ENCODE results near the gene NR3C1.

NR3C1 gene

DNA sequence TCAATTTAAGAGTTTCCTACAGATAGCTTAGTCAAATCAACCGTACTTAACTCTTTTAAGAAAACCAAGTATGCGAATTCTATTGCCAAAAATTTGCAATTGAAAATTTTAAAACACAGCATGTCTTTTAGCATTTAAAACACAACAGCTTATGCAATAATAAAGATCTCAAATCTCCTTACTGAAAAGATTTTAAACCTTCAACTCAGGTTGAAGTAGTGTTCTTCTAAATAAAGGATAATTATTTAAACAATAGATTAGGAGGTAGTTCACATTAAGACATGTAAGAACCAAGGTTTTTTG lies 5.5 kb downstream of the NR3C1 start:
- DNase-seq (ENCODE audit: low read depth), result no peak

DNA sequence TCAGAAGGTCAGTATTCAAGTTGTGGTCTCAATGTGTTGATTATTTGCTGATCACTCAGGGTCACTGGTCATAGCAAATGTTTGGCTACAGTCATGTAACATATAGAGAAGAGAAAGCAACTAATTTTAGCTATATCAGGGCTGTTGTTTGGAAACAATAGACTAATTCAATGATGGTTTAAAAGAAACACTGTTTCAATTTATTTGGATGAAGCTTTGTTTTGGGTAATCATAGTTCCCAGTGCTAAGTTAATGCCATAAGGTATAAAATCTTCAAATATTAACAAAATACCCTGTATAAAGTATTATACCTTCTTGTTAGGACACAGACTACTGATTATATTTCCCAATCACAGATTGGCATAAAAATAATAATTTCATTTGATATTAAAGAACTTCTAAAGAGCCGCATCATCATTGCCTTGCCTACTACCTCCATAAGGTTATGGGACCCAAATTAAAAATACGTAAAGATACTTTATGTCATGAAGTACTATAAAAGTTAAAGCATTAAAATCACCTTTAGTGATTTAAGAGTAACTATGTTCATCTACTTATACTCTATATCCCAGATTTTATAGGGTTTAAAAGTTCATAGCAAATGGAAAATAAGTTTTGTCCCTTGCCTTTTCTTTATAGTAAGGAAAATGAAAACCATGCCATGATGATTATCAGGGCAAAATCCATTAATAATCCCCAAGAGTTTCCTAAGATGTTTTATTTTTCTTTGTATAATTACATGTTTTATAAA lies 6.0 kb downstream of the NR3C1 start:
- no peak for DNase-seq (ENCODE audit: low read depth)

DNA sequence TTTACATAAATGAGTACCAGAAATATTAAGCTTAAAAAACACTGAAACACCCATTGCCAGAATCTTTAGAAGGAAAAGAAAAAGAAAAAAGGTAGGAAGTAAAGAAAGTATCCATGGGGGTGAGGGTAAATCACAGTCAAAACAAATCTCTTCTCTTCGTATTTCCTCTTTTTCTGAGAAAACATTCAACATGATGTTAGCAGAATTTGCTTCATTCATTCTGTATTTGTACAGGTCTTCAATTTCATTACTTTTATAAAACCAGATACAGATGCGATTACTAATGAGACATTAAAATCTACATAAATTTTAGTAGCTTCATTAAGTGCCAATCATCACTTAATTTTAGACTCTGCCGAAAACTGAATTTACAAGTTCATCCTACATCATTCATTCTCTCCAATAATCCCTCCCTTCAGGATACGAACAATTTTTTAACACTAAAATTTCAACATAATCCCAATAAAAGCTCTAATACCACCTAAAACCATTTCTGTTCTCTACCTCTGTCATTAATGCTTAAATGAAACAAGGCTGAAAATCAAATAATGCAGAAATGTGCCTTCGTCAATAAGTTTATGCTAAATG lies 7.0 kb downstream of the NR3C1 start:
- no peak for DNase-seq (ENCODE audit: low read depth)

DNA sequence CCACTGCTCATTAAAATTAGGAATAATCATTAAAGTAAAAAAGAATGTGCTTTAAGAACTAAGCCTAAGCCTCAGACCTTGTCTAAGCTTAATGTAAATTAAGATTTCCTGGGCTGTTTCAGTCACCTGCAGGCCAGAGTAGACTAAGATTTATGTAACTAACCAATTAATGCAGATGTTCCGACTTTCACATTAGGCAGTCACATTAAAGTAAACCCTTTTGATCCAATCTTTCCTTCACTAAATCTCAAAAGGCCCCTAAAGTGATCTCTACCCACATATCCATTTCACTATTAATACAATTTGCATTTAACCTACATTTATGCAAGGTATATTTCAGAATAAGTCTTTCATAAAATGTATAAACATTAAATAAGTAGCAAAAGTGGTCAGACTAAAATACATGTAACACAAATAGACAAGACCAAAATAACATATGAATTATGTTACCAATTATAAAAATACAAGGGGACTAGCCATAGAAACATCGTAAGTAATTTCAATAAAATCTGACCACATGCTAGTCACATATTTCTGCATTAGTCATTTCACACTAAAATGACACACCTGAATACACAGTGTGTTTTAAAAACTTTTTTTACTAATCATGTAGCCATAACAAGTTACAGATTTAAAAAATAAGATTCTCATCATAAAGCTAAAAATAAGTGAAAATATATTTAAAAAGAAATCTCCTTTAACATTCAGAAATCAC lies 7.7 kb downstream of the NR3C1 start:
- DNase-seq (ENCODE audit: low read depth), result no peak

DNA sequence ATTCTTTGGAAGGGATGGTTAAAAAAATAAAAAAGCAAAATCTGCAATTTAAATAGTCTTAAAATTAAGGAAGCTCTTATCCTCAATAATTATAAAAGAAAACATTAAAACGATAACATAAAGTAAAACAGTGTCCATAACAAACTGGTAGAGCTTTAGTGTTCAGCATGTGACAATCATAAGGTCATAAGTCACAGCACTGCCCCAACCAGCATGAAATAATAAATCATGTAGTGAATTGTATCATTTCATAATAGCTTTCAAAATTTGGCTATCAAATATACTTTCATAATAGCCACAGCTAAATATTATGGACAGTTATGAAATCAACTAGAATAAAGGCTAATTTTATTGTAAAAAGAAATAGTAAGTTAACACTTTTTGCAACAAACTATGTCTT lies 10.0 kb downstream of the NR3C1 start:
- no peak for DNase-seq (ENCODE audit: low read depth)

DNA sequence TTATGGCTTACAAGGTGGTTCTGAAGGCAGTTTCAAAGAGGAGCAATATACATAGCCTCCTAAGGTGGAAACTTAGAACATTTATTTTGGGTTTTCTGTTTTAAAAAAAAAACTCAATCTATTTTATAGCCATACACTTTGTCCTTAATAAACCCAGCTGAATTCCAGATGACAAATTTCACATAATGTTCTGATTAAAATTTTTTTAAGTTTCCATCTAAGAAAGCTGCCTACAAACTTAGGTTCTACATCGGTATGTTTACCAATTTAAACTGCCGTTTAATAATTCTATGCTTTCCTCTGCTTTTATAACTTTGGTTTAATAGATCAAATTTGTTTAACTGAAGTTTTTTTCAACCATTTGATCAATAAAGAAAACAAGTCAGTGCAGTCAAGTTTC lies 12.5 kb downstream of the NR3C1 start:
- DNase-seq (ENCODE audit: low read depth), result no peak

DNA sequence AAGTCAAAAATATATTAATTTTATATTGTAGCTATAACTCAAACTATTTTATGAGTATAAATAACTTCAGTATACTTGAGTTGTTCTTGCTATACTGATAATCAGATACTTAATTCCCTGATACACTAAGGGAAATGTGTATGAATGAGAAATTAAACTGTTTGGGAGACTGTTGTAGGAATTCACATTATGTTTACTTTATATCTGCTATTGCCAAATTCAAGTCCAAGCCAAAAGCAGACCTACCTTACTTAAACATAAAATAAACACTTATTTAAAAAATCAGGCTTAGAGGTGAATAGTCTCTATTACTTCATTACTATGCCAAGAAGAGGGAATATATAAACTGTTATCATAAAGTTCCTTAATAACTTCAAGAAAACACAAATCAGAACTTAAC lies 13.2 kb downstream of the NR3C1 start:
- no peak for DNase-seq (ENCODE audit: low read depth)

DNA sequence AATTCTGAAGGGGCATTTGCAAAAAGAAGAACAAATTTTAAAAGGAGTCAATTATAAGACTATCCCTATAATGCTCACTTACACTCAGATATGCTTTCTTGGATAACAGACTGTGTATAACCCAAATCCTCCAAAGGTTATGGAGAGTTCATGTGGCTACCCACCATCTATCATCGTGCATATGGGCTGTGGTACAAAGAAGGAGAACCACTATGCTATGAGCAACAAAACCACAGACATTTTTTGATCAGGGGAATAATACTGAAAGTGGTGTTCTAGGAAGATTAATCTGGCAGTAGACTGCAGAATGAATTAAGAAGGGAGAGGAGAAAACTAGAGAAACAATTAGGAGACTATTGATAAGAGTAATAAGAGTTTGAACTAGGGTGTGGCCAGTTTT lies 16.8 kb downstream of the NR3C1 start:
- DNase-seq (ENCODE audit: low read depth), result no peak

DNA sequence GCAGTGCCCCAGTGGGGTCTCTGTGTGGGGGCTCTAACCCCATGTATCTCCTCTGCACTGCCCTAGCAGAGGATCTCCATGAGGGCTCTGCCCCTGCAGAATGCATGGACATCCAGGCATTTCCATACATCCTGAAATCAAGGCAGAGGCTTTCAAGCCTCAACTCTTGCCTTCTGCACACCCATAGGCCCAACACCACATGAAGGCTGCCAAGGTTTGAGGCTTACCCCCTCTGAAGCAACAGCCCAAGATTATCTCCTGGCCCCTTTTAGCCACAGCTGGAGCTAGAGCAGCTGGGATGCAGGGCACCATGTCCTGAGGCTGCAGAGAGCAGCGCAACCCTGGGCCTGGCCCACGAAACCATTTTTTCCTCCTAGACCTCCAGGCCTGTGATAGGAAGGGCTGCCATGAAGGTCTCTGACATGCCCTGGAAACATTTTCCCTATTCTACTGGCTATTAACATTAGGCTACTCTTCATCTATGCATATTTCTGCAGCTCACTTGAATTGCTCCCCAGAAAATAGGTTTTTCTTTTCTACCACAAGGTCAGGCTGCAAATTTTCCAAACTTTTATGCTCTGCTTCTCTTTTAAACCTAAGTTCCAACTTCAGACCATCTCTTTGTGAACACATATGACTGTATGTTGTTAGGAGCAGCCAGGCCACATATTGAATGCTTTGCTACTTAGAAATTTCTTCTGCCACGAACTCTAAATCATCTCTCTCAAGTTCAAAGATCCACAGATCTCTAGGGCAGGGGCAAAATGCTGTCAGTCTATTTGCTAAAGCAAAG lies 18.4 kb downstream of the NR3C1 start:
- no peak for DNase-seq (ENCODE audit: low read depth)

DNA sequence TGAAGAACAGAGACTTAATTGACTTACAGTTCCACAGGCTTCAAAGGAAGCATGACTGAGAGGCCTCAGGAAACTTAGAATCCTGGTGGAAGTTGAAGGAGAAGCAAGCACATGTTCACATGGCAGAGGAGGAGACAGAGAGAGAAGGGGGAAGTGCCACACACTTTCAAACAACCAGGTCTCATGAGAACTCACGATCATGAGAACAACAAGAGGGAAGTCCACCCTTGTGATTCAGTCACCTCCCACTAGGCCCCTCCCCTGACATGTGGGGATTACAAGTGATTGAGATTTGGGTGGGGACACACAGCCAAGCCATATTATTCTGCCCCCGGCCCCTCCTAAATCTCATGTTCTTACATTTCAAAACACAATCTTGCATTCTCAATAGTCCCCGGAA lies 19.5 kb downstream of the NR3C1 start:
- DNase-seq (ENCODE audit: low read depth), result no peak

DNA sequence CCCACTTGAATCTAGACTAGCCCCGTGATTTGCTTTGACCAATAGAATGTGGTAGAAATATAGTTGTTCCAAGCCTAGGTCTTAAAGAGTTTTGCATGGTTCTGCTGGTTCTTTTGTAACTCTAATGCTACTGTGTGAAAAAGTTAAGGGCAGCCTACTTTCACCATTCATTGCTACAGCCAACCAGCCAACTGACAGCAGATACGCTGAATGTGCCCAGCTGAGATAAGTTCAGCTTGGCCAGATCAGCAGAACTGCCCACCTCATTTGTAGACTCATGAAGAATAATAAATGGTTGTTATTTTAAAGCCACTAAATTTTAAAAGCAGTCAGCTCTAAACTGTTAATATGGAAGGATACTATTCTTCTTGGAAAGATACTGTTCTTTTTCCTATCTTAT lies 23.9 kb downstream of the NR3C1 start:
- DNase-seq (ENCODE audit: low read depth), result no peak

DNA sequence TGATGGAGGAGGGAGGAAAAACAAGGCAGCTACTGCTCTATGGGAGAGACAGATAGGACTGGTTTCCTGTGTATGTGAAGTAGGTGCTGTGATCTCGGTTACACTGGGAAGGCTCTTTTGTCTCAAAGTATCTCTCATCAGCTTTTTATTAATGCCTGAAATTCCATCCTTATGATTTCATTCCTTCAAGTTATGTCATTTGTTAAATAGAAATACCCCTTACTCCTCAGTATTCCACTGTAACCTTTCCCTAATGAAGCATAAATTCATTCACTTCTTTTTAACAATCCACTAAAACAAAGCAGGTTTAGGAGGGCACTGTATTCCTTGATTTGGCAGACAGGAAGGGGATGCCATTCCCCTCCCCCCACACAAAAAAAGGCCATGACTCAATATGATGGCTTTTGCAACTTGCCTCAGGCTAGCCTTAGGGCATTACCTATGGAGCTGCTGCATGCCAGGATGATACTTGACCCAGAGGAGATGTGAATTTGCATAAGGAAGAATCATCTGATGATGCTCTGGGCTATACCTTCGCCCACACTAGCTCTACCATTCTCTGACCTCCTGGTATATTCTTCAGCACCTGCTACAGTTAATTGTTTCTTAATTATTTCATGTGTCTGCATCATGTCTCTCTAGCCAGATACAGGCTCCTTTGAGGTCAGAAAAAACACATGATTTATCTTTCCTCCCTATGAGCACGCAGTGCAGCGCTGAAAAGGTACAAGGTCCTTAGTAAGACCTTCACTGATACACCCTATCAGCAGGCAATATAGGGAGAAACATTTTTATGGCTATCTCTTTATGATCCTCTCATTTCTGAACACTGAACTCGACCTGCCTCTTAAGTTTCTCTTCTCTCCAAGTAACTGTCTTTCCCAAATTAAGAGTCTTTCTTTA lies 26.3 kb downstream of the NR3C1 start:
- no peak for DNase-seq (ENCODE audit: low read depth)

DNA sequence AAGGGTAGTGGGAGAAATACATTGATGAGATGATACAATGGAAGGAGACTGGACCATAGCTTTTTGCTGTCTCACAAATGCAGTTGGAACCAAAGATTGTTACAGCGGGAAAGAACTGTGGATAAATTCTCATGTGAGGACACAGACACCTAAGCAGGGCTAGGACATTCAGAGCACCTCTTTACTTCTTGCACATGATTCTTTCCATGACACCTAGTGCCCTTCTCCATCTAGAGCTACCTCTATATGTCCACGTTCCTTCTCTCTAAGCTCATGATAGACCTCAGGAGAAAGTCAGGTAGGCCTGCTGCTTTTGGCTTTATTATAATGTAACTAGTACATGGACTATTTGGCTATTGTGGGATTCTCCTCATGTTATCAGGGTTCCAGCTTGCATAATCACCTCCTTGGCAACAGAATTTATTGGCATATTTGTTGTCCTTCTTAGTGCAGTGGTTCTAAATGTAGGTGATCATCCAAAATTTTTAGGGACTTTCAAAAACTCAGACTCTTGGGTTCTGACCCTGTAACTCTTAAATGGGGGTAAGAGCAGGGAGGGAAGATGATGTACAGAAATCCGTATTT lies 27.2 kb downstream of the NR3C1 start:
- DNase-seq (ENCODE audit: low read depth), result no peak

DNA sequence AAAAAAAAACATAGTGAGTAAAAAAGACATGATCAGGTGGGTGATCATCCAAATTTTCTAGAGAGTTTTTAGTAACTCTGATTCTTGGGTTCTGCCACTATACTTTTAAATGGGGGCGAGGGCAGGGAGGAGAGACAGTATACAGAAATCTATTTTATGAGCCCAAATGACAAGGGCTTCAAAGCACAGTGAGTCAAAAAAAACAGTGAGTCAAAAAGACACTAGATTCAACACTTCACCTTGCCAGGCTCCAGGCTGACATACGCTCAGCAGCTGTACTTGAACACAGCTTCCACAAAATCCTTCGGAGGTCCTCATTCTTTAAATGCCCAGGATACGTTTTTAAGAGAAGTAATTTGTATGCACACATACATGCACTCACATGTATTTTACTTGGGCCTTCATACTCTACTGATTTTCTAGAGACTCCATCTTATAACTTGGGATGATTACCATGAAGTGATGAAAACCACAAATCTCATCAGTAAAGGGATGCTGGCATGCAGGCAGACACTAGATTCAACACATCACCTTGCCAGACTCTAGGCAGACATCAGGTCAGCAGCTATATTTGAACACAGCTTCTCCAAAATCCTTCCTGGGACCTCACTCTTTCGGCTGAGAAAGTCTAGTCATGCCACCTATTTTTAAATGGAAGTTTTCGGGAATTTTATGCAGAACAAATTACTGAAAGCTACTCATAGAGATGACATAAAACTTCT lies 28.8 kb downstream of the NR3C1 start:
- no peak for DNase-seq (ENCODE audit: low read depth)

DNA sequence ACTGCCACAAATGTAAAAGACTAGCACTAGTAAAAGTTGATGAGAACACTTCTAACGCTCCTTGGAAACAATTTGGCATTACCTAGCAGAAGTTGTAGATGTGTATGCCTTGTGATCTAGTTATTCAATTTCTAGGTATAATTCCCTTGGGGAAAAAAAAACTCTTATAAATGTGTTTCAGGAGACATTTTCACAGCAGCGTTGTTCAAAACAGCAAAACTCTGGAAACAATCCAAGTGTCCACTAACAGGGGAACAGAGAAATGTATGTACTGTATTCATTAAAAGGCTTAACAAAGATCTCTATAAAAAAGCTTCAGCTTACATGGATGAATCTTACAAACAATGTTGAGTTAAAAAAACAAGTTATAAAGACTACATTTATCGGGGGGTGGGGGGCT lies 30.4 kb downstream of the NR3C1 start:
- no peak for DNase-seq (ENCODE audit: low read depth)

DNA sequence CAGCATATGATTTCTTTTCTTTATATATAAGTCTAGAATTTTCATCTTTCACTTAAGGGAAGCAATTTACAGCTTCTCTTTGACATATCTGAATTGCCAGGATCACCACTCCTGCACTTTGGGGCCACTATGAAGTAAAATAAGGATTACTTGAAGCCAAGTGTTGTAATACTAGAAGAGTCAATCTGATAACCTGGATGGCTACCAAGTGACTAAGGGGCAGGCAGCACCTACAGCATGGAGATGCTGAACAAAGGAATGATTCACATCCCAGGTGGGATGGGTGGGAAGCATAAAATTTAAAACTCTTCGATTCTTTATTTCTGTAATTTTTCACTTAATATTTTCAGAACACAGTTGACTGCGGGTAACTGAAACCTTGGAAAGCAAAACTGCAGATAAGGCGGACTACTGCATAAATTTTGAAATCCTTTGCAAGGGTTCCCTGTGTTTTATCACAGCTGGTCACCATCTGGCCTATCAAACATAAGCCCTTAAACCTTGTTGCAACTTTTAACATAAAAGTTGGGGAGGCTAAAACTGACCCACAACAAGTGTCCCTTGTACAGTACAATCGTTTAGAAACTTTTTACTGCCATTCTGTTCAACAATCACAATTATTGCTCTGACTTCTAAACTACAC lies 31.2 kb downstream of the NR3C1 start:
- no peak for DNase-seq (ENCODE audit: low read depth)

DNA sequence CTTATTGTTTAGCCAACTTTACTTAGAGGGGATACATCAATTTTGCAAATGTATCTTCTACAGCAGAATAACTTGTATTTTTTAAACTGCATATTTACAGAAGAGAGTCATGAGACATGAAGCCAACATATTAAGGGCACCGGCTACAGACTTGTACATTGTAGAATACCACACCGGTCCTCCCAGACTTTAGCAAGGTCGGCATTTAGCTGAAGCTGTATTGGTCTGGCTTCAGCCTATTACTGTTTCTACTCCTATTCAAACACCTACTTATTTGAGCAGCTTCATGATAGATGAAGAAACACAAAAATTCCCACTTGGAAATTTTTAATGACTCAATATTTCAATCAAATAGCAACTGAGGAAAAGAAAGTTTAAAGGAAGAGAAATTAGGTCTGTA lies 33.0 kb downstream of the NR3C1 start:
- DNase-seq (ENCODE audit: low read depth), result no peak

DNA sequence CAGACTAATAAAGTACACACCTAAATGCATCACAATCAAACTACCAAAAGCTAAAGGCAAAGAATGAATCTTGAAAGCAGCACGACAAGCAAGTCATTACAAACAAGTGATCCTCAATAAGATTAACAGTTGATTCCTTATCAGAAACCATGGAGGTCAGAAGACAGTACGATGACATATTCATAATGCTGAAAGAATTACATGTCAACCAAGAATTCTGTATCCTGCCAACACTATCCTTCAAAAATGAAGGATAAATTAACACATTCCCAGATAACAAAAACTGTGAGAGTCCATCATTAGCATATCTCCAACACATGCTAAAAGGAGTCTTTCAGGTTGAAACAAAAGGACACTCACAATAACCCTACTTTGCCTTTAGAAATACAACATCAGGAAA lies 39.4 kb downstream of the NR3C1 start:
- DNase-seq (ENCODE audit: low read depth), result no peak

DNA sequence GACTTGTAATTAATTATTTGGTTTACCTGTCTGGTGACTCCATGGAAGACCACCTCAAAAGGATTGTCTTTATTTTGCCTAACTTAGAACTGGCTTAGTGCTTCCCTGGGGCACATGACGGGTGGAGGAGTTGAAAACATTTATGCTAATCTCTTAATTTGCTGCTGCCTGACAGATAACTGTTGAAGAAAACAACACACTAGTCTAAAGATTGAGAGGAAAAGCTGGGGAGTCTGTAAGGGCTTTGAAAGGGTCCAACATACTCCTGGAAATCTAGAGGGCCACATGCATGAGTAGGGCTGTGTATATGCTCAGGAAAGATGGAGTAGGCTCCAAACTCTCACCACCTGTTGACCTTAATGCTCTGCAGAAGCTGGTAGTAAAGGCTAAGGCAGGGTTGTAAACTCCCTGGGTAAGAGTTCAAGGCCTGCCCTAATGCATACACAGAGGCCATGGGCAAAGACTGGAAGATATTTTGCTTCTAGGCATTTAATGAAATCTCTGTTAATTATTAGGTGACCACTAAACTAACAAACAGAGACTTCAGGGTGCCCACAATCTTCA lies 40.7 kb downstream of the NR3C1 start:
- DNase-seq (ENCODE audit: low read depth), result no peak

DNA sequence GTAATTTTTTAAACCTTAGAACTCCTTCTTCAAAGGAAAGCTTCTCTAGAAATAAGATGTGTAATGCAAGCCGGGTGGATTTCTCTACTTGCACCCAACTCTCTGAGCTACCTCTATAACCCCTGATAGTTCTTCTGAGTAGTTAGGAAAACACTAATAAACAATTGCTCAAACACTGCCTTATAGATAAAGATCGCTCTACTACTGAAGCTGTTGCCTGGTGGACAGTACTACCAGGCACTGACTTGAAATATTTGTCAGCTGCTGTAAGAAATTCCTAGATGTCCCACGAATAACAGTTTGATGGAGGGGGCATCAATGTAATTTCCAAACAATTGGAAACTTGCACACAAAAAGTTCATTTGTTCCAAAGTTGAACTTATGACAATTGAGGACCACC lies 42.0 kb downstream of the NR3C1 start:
- no peak for DNase-seq (ENCODE audit: low read depth)

Data from HS-5 (cell line).